ENCODE results near the gene ZSWIM4.
A peak's percentile ranks its signal among the peaks of the same experiment; 100 is the strongest.
"Not testable (repeated sequence)": the region's sequence is repeated elsewhere in the genome, so short reads cannot be mapped to it uniquely, and the experiment has no call there.

Gene ZSWIM4

DNA sequence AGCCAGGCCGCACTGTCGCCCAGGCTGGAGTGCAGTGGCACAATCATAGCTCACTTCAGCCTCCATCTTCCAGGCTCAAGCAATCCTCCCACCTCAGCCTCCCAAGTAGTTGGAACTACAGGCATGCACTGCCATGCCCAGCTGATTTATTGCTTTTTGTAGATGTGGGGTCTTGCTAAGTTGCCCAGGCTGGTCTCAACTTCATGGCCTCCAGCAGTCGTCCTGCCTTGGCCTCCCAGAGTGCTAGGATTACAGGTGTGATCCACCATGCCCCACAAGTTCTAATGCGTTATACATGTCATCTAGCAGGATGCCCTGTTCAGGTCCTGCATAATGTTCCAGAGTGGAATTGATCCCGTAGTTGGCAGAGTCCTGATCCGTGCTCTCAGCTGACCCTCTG lies 16.4 kb upstream of the ZSWIM4 start:
- DNase-seq (ENCODE audit: low read depth), result no peak
- TF ChIP-seq, protein P1, sequence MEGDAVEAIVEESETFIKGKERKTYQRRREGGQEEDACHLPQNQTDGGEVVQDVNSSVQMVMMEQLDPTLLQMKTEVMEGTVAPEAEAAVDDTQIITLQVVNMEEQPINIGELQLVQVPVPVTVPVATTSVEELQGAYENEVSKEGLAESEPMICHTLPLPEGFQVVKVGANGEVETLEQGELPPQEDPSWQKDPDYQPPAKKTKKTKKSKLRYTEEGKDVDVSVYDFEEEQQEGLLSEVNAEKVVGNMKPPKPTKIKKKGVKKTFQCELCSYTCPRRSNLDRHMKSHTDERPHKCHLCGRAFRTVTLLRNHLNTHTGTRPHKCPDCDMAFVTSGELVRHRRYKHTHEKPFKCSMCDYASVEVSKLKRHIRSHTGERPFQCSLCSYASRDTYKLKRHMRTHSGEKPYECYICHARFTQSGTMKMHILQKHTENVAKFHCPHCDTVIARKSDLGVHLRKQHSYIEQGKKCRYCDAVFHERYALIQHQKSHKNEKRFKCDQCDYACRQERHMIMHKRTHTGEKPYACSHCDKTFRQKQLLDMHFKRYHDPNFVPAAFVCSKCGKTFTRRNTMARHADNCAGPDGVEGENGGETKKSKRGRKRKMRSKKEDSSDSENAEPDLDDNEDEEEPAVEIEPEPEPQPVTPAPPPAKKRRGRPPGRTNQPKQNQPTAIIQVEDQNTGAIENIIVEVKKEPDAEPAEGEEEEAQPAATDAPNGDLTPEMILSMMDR (IDR thresholded peaks at IDR 0.05; ENCODE audit: insufficient read depth, low read depth, low read length, missing control alignments), result no peak
- no peak overlapping the region for H3K4me3 ChIP-seq (ENCODE audit: low read length)

DNA sequence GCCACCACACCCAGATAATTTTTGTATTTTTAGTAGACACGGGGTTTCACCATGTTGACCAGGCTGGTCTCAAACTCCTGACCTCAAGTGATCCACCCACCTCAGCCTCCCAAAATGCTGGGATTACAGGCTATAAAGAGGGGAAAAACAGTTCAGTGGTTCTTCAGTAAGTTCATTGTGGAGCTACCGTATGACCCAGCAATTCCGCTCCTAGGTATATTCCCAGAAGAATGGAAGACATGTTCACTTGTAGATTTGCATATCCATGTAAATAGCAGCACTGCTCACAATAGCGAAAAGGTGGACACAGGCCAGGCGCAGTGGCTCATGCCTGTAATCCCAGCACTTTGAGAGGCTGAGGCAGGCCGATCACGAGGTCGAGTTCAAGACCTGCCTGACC lies 15.4 kb upstream of the ZSWIM4 start:
- H3K4me3 ChIP-seq (ENCODE audit: low read length); DNase-seq (ENCODE audit: low read depth): not testable (repeated sequence)

DNA sequence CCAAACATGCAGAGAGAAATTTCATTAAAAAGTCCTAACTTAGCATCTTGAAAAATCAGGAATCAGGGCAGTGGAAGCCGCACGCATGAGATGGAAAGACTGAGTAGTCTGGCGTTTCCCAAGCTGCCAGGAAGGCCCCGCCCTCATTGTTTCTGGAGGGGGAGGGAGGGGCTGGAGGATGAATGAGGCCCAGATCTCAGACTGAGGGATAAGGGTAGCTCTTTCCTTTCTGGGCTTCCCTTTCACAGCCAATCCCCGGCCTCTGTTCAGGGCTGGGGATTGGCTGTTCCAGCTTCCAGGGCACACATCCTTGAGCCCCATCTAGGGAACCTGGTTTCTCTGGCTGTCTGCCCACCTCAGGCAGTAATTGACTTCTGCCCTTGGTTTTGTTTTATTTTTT lies 13.7 kb upstream of the ZSWIM4 start:
- H3K4me3 ChIP-seq (ENCODE audit: low read length), result no peak overlapping the region
- peak; percentile 80 for DNase-seq (ENCODE audit: low read depth)
- TF ChIP-seq, protein P1 (IDR thresholded peaks at IDR 0.05; ENCODE audit: insufficient read depth, low read depth, low read length, missing control alignments), result no peak

DNA sequence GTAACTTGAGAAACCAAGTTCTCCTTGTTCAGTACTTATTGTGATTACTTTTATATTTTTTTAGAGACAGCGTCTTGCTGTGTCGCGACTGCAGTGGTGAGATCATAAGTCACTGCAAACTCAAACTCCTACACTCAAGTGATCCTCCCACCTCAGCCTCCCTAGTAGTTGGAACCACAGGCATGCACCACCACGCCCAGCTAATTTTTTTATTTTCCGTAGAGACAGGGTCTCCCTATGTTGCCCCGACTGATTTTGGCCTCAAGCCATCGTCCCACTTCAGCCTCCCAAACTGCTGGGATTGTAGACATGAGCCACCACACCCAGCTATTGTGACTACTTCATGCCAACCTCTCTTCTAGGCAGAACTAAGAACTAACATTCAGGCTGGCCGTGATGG lies 12.7 kb upstream of the ZSWIM4 start:
- no peak for DNase-seq (ENCODE audit: low read depth)
- TF ChIP-seq, protein P1 (IDR thresholded peaks at IDR 0.05; ENCODE audit: insufficient read depth, low read depth, low read length, missing control alignments), result no peak
- H3K4me3 ChIP-seq (ENCODE audit: low read length), result no peak overlapping the region

DNA sequence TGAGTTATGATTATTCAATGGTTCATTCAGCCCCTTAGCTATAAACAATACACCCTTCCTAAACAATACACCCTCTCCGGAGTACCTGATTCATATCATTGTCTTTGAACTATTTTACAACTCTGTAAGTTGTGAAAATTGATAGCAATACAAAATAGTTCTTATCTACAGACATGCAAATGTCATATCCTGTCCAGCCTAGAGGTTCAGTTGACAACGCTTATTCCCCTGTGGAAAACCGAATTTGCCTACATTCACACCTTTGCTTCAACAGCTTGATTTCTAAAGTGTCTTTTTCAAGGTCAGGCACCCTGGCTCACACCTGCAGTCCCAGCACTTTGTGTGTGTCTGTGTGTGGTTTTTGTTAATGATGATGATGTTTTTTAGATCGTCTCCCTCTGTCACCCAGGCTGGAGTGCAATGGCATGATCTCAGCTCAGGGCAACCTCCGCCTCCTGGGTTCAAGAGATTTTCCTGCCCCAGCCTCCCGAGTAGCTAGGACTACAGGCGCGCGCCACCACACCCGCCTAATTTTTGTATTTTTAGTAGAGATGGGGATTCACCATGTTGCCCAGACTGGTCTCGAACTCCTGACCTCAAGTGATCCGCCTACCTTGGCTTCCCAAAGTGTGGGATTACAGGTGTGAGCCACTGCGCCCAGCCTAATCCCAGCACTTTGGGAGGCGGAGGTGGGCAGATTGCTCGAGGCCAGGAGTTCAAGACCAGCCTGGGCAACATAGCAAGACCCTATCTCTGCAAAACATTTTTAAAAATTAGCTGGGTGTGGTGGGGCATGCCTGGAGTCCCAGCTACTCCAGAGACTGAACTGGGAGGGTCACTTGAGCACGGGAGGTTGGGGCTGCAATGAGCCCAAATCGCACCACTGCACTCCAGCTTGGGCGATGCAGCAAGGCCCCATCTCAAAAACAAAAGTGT lies 11.4 kb upstream of the ZSWIM4 start:
- H3K4me3 ChIP-seq (ENCODE audit: low read length), result no peak overlapping the region
- TF ChIP-seq, protein P1 (IDR thresholded peaks at IDR 0.05; ENCODE audit: insufficient read depth, low read depth, low read length, missing control alignments), result no peak
- no peak for DNase-seq (ENCODE audit: low read depth)

DNA sequence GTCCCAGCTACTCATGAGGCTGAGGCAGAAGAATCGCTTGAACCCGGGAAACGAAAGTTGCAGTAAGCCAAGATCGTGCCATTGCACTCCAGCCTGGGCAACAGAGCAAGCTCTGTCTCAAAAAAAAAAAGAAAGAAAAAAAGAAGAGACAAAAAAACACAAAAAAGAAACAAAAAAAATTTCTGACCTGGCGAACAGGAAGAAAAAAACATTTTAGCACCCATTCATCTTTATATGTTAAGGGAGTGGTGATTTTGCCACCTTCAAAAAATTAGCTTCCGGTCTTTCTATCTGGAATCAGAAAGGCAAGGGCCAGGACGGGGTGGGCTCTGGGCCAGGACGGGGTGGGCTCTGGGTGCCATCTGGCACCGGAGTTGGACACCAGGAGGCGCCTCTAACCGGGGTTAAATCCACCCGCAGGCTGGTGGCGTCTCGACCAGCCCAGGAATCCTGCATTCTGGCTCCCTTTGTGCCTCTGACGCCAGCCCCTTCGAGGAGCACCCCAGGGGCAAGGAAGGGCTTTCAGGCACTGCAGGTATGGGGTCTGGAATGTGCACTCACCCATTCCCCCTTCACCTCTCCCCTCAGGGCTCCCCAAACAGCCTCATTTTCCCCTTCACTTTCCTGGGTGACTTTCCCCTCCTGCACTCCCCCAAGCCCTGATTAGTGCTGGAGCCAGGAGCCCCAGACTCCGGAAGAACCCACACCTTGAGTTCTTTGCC lies 10.4 kb upstream of the ZSWIM4 start:
- H3K4me3 ChIP-seq (ENCODE audit: low read length), result no peak overlapping the region
- TF ChIP-seq, protein P1 (IDR thresholded peaks at IDR 0.05; ENCODE audit: insufficient read depth, low read depth, low read length, missing control alignments), result peak; percentile 67
- peak; percentile 65 for DNase-seq (ENCODE audit: low read depth)

DNA sequence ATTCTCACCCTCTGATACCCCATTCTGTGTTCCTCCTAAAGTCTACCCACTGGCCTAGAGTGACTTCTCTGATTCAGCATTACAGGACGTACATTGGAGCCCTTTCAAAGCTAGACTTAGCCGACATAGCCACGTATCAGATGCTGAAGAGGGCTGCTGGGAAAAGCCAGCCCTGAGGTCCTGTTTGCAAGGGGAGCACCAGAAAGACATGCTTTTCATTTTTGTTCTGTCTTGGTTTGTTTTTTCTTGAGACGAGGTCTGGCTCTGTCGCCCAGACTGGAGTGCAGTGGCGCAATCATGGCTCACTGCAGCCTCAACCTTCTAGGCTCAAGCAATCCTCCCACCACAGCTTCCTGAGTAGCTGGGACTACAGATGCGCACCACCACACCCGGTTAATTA lies 6.3 kb upstream of the ZSWIM4 start:
- DNase-seq (ENCODE audit: low read depth), result peak; percentile 40
- TF ChIP-seq, protein P1 (IDR thresholded peaks at IDR 0.05; ENCODE audit: insufficient read depth, low read depth, low read length, missing control alignments), result no peak
- H3K4me3 ChIP-seq (ENCODE audit: low read length), result no peak overlapping the region

All from epithelial cell of esophagus (primary cell).